ENCODE measurements around the gene INTS6L.
"Not testable (repeated sequence)": the region's sequence is repeated elsewhere in the genome, so short reads cannot be mapped to it uniquely, and the experiment has no call there.

Gene INTS6L

GRCh38 chrX:135528756-135529155 is 8.3 kb downstream of the INTS6L start:
- no peak for DNase-seq

- no peak for DNase-seq
Observed at GRCh38 chrX:135530097-135530496, 9.6 kb downstream of the INTS6L start.

- no peak for DNase-seq
Observed at GRCh38 chrX:135531813-135532212, 11.4 kb downstream of the INTS6L start.

- DNase-seq: no peak
Observed at GRCh38 chrX:135535077-135535940, 14.8 kb downstream of the INTS6L start.

GRCh38 chrX:135536877-135537276 is 16.4 kb downstream of the INTS6L start:
- DNase-seq: no peak

GRCh38 chrX:135541351-135541750 is 20.9 kb downstream of the INTS6L start:
- no peak for DNase-seq

- DNase-seq: no peak
Observed at GRCh38 chrX:135543172-135543571, 22.7 kb downstream of the INTS6L start.

GRCh38 chrX:135543924-135544323 is 23.5 kb downstream of the INTS6L start:
- DNase-seq: no peak

GRCh38 chrX:135544338-135544948 is 24.0 kb downstream of the INTS6L start:
- DNase-seq: no peak

GRCh38 chrX:135547767-135548166 is 27.3 kb downstream of the INTS6L start:
- DNase-seq: no peak

- no peak for DNase-seq
Observed at GRCh38 chrX:135549519-135549918, 29.1 kb downstream of the INTS6L start.

- no peak for DNase-seq
Observed at GRCh38 chrX:135556055-135556454, 35.6 kb downstream of the INTS6L start.

- DNase-seq: no peak
Observed at GRCh38 chrX:135557344-135557743, 36.9 kb downstream of the INTS6L start.

GRCh38 chrX:135572436-135572835 is 52.0 kb downstream of the INTS6L start:
- DNase-seq: no peak

GRCh38 chrX:135581496-135581895 is 61.0 kb downstream of the INTS6L start:
- no peak for DNase-seq

GRCh38 chrX:135585153-135585552 is 64.7 kb downstream of the INTS6L start:
- no peak for DNase-seq

- no peak for DNase-seq
Observed at GRCh38 chrX:135591871-135592270, 71.4 kb downstream of the INTS6L start.

GRCh38 chrX:135594049-135594448 is 73.6 kb downstream of the INTS6L start:
- DNase-seq: not testable (repeated sequence)

GRCh38 chrX:135594453-135594852 is 74.0 kb downstream of the INTS6L start:
- not testable (repeated sequence) for DNase-seq

GRCh38 chrX:135595543-135595942 is 75.1 kb downstream of the INTS6L start:
- DNase-seq: no peak

- no peak for DNase-seq
Observed at GRCh38 chrX:135596495-135596894, 76.0 kb downstream of the INTS6L start.

- DNase-seq: no peak
Observed at GRCh38 chrX:135605906-135606305, 85.4 kb downstream of the INTS6L start.

GRCh38 chrX:135624408-135625204 is 104.1 kb downstream of the INTS6L start:
- not testable (repeated sequence) for DNase-seq

- DNase-seq: no peak
Observed at GRCh38 chrX:135625995-135626394, 105.5 kb downstream of the INTS6L start.

Data from DMS79 (cell line).